ENCODE results near the gene GLI3.

The GLI3 gene

DNA sequence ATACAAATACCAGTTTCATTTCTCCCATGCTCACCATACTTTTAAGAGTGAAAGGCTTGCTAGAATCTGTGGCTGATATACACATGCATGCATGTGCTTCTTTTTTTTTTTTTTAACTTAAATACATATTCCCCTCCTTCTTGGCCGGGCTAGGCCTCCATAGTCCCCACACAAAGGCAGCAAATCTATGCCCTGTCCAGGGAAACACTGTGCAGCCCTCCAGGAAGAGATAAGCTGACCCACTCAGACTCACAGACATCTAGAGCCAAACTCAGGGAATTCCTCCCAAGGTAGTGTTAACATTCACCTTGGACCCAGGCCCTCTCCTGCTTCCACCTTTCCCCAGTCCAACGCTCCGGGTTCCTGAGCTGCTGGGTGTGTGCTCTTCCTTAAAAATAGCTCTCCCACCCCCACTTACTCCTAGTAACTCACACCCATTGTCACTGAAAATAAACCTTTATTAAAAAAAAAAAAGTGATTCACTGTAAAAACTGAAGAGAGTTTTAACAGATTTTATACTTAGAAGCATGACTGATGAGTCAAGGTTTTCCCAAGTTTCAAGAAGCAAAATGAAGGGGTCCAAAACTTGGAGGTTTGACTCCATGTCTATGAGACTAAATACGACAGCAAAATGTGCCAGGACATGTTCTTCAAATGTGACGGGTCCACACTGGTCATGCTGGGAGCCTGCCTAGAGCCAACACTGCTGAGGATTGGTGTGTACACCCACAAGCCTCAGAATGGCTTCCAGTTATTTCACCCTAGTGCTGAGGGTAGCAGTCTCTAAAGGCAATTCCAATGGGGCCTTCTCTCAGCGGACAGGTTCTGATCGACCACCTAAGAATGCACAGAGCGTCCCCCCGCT is 159.5 kb downstream of the GLI3 start:
- TF ChIP-seq POU2F2 (IDR thresholded peaks at IDR 0.05; ENCODE audit: low read depth, low read length) (no peak), SPI1 (IDR thresholded peaks at IDR 0.05; ENCODE audit: low read depth, low read length) (no peak), POLR2AphosphoS5 (IDR thresholded peaks at IDR 0.05; ENCODE audit: low read depth, low read length) (no peak), PAX5 (IDR thresholded peaks at IDR 0.05; ENCODE audit: insufficient read depth, low read length, severe bottlenecking) (no peak), TAF1 (IDR thresholded peaks at IDR 0.05; ENCODE audit: low read depth, low read length) (no peak), POLR2A (IDR thresholded peaks at IDR 0.05; ENCODE audit: low read depth, low read length) (no peak)
- FAIRE-seq (no peak), DNase-seq (ENCODE audit: insufficient read length, low spot score) (no peak)

DNA sequence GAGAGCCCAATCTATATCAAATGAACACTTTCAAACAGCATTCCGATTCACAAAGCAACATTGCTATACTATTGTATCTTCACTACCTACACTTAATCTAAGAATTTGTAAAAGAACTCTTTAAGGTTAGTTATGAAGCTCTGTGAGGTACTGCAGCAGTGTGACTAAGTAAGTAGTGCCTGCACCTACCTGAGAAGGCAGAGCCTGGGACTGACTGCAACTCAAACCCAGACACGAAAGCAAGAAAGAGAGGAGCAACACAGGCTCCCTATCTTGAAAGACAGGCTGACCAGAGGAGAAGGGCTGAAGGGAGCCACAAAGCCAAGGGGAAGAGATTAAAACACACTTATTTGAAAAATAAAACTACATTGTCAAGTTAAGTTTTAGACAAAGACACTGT is 160.1 kb downstream of the GLI3 start:
- DNase-seq (ENCODE audit: insufficient read length, low spot score) (no peak), FAIRE-seq (no peak)
- TF ChIP-seq SPI1 (IDR thresholded peaks at IDR 0.05; ENCODE audit: low read depth, low read length) (no peak), TAF1 (IDR thresholded peaks at IDR 0.05; ENCODE audit: low read depth, low read length) (no peak), PAX5 (IDR thresholded peaks at IDR 0.05; ENCODE audit: insufficient read depth, low read length, severe bottlenecking) (no peak), POLR2A (IDR thresholded peaks at IDR 0.05; ENCODE audit: low read depth, low read length) (no peak)

DNA sequence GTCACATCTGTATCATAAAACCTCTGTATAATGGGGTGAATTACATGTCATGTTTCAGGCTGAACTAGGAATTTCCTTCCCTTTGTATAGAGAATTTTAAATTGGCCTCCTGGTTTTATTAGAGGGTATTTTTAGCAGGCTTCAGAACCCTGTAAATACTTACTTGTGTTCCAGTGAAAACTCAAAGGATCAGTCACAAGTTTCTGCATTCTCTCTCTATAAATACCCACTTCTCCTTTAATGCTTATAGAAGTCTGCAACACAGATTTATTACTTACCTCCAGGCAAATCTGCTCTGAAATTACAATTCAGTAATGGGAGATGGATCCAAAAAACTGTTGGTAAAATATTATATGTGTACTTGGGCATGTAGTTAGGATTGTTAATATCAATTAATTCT is 161.6 kb downstream of the GLI3 start:
- FAIRE-seq = no peak
- no peak for DNase-seq (ENCODE audit: insufficient read length, low spot score)
- TF ChIP-seq POU2F2 (IDR thresholded peaks at IDR 0.05; ENCODE audit: low read depth, low read length) (no peak), SPI1 (IDR thresholded peaks at IDR 0.05; ENCODE audit: low read depth, low read length) (no peak), TAF1 (IDR thresholded peaks at IDR 0.05; ENCODE audit: low read depth, low read length) (no peak), POLR2AphosphoS5 (IDR thresholded peaks at IDR 0.05; ENCODE audit: low read depth, low read length) (no peak), POLR2A (IDR thresholded peaks at IDR 0.05; ENCODE audit: low read depth, low read length) (no peak), PAX5 (IDR thresholded peaks at IDR 0.05; ENCODE audit: insufficient read depth, low read length, severe bottlenecking) (no peak)

DNA sequence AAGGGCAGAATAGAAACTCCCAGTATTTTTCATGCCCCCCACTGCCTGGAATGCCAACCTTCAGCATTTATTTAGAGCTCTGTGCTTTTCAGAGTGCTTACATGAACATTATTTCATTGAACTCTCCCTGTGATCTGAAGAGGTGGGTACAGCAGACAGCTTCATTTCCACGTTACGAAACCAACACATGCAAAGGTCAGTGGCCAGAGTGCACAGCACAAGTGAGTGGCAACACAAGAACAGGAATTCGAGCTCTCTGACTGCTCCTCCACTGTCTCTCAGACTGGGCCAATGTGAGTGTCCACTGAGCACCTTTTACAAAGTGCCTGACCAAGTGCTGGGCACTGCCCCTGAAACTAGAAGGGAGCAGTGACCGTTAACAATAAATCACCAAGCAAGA is 162.9 kb downstream of the GLI3 start:
- DNase-seq (ENCODE audit: insufficient read length, low spot score) = no peak
- no peak for FAIRE-seq
- TF ChIP-seq POLR2A (IDR thresholded peaks at IDR 0.05; ENCODE audit: low read depth, low read length) (no peak), PAX5 (IDR thresholded peaks at IDR 0.05; ENCODE audit: insufficient read depth, low read length, severe bottlenecking) (no peak)

DNA sequence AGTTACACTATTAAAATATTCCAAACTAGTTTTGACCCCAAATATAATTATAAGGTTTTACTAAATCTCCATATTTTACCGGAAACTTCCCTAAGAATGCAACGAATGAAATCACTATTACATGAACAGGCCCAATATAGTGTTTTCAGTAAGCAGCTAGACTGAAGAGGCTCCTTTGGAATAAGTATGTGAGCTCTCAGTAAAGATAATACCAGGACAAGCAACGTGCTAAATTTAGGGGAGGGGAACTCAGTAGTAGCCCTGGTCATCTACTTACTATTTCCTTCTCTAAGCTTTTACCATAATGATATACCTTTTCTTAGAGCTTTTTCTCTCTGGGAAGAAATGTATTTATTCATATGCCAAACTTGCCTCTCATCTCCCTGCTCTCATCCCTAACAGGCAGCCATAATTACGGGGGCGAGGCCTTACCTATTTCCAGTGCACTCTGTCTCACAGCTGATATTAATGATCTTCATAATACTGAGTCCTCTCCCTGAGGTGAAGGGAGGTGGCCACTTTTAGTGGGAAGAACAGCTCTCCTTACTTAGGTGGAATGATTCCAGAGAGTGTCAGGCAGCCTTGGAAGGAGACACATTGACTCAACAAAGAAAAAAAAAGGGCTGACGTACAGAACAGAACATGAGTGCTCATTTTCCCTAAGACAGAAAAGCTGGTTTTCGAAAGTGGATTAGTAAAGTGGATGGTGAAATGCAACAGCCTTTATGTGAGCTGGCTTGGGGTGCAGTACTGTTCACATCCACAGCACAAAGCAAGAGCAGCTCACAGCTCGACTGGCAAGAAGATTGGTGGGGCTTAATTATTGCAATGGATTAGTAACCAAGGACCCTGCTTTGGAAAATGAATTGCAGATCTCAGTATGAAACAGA is 165.4 kb downstream of the GLI3 start:
- FAIRE-seq (no peak), DNase-seq (ENCODE audit: insufficient read length, low spot score) (no peak)
- TF ChIP-seq TAF1 (IDR thresholded peaks at IDR 0.05; ENCODE audit: low read depth, low read length) = no peak
- TF ChIP-seq POU2F2 (IDR thresholded peaks at IDR 0.05; ENCODE audit: low read depth, low read length) = no peak
- no peak for TF ChIP-seq PAX5 (IDR thresholded peaks at IDR 0.05; ENCODE audit: insufficient read depth, low read length, severe bottlenecking)
- no peak for TF ChIP-seq POLR2AphosphoS5 (IDR thresholded peaks at IDR 0.05; ENCODE audit: low read depth, low read length)
- no peak for TF ChIP-seq POLR2A (IDR thresholded peaks at IDR 0.05; ENCODE audit: low read depth, low read length)
- TF ChIP-seq SPI1 (IDR thresholded peaks at IDR 0.05; ENCODE audit: low read depth, low read length) = no peak

DNA sequence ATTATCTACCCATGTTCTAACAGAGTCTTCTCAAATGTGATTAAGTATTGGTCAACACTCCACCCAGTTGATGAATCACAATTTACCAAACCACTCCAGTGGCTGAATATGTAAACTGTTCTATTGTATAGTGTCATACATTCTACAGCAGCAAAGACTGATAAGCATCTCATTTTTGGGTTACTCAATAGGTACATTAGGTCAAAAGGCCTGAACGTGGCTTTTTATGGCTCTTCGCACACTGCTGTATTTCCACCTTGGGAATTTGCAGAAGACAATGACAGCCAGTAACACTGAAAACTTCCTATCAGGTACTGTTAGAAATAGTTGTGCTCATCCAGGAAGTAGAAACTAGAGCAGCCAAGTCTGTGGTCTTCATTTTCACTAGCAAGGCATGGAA is 166.9 kb downstream of the GLI3 start:
- DNase-seq (ENCODE audit: insufficient read length, low spot score) (no peak), FAIRE-seq (no peak)
- TF ChIP-seq SPI1 (IDR thresholded peaks at IDR 0.05; ENCODE audit: low read depth, low read length) (no peak), PAX5 (IDR thresholded peaks at IDR 0.05; ENCODE audit: insufficient read depth, low read length, severe bottlenecking) (no peak), POLR2A (IDR thresholded peaks at IDR 0.05; ENCODE audit: low read depth, low read length) (no peak), POU2F2 (IDR thresholded peaks at IDR 0.05; ENCODE audit: low read depth, low read length) (no peak), POLR2AphosphoS5 (IDR thresholded peaks at IDR 0.05; ENCODE audit: low read depth, low read length) (no peak), TAF1 (IDR thresholded peaks at IDR 0.05; ENCODE audit: low read depth, low read length) (no peak)

DNA sequence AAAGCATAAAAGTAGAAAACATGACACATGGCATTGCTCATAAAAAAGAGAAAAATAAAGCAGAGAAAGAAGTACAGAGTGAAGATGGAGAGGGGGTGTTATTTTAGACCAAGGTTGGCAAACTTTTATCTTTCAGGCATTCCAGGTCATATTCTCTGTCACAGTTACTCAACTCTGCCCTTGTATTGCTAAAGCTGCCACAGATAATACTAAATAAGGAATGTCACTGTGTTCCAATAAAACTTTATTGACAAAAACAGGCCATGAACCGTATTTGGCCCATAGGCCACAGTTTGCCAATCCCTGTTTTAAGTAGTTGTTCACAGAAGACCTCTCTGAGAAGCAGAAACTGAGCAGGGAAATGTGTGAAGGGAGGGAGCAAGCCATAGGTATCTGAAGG is 167.4 kb downstream of the GLI3 start:
- TF ChIP-seq PAX5 (IDR thresholded peaks at IDR 0.05; ENCODE audit: insufficient read depth, low read length, severe bottlenecking) (no peak), SPI1 (IDR thresholded peaks at IDR 0.05; ENCODE audit: low read depth, low read length) (no peak), POLR2A (IDR thresholded peaks at IDR 0.05; ENCODE audit: low read depth, low read length) (no peak), TAF1 (IDR thresholded peaks at IDR 0.05; ENCODE audit: low read depth, low read length) (no peak), POU2F2 (IDR thresholded peaks at IDR 0.05; ENCODE audit: low read depth, low read length) (no peak), POLR2AphosphoS5 (IDR thresholded peaks at IDR 0.05; ENCODE audit: low read depth, low read length) (no peak)
- FAIRE-seq = no peak

DNA sequence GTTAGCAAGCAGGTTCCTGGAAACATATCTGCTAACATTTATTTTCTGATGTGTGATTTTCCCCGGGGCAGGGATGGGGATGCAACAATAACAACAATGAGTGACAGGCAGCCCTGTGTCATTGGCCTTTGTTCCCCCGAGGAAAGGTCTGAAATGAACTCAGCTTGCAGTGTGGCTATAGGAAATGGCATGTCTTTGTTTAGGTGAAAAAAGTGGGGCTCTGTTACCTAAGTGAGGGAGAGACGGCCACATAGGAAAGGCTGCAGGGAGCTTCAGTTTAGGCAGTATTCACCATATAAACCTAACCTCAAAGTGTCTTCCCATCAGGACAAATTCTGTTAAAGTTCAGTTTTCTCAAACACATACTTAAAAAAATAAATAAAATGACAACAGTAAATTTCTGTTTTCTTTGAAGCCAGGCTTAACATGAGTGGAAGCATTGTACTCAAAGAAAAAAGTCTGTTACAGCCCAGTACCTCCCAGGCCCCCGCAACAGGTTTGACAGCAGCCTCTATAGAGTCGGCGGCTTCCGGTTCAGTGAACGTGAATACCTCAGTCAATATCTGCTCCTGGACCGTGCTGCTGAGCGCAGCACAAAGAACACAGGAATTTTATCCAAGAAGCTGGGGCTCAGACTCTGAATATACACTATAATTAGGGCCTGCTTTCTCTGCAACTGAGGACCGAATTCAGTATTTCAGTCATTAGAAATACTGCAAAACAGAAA is 168.3 kb downstream of the GLI3 start:
- no peak for DNase-seq (ENCODE audit: insufficient read length, low spot score)
- no peak for FAIRE-seq
- TF ChIP-seq POU2F2 (IDR thresholded peaks at IDR 0.05; ENCODE audit: low read depth, low read length) (no peak), POLR2AphosphoS5 (IDR thresholded peaks at IDR 0.05; ENCODE audit: low read depth, low read length) (no peak), SPI1 (IDR thresholded peaks at IDR 0.05; ENCODE audit: low read depth, low read length) (no peak), TAF1 (IDR thresholded peaks at IDR 0.05; ENCODE audit: low read depth, low read length) (no peak), PAX5 (IDR thresholded peaks at IDR 0.05; ENCODE audit: insufficient read depth, low read length, severe bottlenecking) (no peak), POLR2A (IDR thresholded peaks at IDR 0.05; ENCODE audit: low read depth, low read length) (no peak)

More for the DNA sequence above, 167.4 kb downstream of the GLI3 start:
- DNase-seq (ENCODE audit: insufficient read length, low spot score) = no peak

DNA sequence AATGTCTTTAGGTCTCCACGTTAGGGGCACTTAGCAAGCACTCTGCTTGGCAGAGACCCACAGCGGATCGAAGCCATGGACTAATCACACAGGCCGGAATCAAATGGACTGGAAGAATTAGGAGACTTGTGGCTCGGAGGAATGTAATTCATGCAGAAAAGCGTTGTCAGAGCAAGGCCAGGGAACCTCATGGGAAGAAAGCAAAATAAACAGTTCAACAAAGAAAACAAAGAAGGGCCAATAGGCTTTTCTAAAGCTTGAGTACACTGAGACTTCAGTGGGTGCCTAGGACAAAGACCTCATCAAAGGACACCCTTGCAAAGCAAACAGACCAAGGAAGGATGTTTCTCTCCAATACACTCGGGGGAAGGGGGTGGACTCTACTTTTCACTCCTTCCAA is 171.1 kb downstream of the GLI3 start:
- no peak for FAIRE-seq
- no peak for DNase-seq (ENCODE audit: insufficient read length, low spot score)
- no peak for TF ChIP-seq TAF1 (IDR thresholded peaks at IDR 0.05; ENCODE audit: low read depth, low read length)
- TF ChIP-seq POLR2AphosphoS5 (IDR thresholded peaks at IDR 0.05; ENCODE audit: low read depth, low read length) = no peak
- TF ChIP-seq PAX5 (IDR thresholded peaks at IDR 0.05; ENCODE audit: insufficient read depth, low read length, severe bottlenecking) = no peak
- no peak for TF ChIP-seq SPI1 (IDR thresholded peaks at IDR 0.05; ENCODE audit: low read depth, low read length)
- no peak for TF ChIP-seq POLR2A (IDR thresholded peaks at IDR 0.05; ENCODE audit: low read depth, low read length)
- no peak for TF ChIP-seq POU2F2 (IDR thresholded peaks at IDR 0.05; ENCODE audit: low read depth, low read length)
